Naive B cell (primary cell): ENCODE measurements around the gene ACER1. TPM values are rescaled to one million over a fixed set of nuclear protein-coding genes. Genes with fewer than 3 reads are reported as not detected.
A peak's percentile ranks its signal among the peaks of the same experiment; 100 is the strongest.
"Not testable (repeated sequence)": the region's sequence is repeated elsewhere in the genome, so short reads cannot be mapped to it uniquely, and the experiment has no call there.

Experiments used
- ATAC-seq, 2 donors: fragments of 150-1000 bp; cut with Tn5 transposase; 2 replicates each; pipeline ENCODE4 v1.10.0; 2021; ENCODE audit warnings: low read depth in 2 of 2, mild to moderate bottlenecking in 2 of 2, moderate library complexity in 2 of 2
- DNase-seq: peaks from one replicate; pipeline ENCODE4 v3.0.0; 2022
- H3K27ac Mint-ChIP-seq, 6 donors: one replicate each; pipeline ENCODE4 v1.8.0; 2020 to 2022; ENCODE audit warnings: mild to moderate bottlenecking in 6 of 6, mixed read lengths in 6 of 6, moderate library complexity in 5 of 6, inconsistent platforms in 2 of 6
- H3K27me3 Mint-ChIP-seq, 3 donors: one replicate each; pipeline ENCODE4 v1.8.0; 2021 to 2022; ENCODE audit warnings: mixed read lengths in 3 of 3, mild to moderate bottlenecking in 1 of 3
- H3K36me3 Mint-ChIP-seq, 2 donors: one replicate each; pipeline ENCODE4 v1.8.0; 2020 to 2022; ENCODE audit warnings: mixed read lengths in 2 of 2, inconsistent platforms in 1 of 2, mild to moderate bottlenecking in 1 of 2
- H3K4me1 Mint-ChIP-seq, 3 donors: one replicate each; pipeline ENCODE4 v1.8.0; 2020 to 2022; ENCODE audit warnings: mixed read lengths in 3 of 3, inconsistent platforms in 1 of 3, mild to moderate bottlenecking in 1 of 3, moderate library complexity in 1 of 3
- H3K4me3 Mint-ChIP-seq, 8 donors: one replicate each; pipeline ENCODE4 v1.8.0; 2020 to 2022; ENCODE audit warnings: mild to moderate bottlenecking in 8 of 8, mixed read lengths in 8 of 8, moderate library complexity in 8 of 8, inconsistent platforms in 2 of 8
- H3K9me3 Mint-ChIP-seq, 7 donors: one replicate each; pipeline ENCODE4 v1.8.0; 2020 to 2022; ENCODE audit warnings: mixed read lengths in 7 of 7, mild to moderate bottlenecking in 5 of 7, inconsistent platforms in 2 of 7, moderate library complexity in 1 of 7
- polyA plus RNA-seq, 6 donors: library from polyadenylated mRNA; unstranded; fragments of 300-500 nt; fragmentation: Illumina TruSeq; gene quantifications; one replicate each; pipeline ENCODE4 v1.2.3, GENCODE V29; 2021; ENCODE audit warnings: low read depth in 6 of 6

Gene ACER1
- polyA plus RNA-seq, 6 donors from 2014 or later = not detected

- not testable (repeated sequence) for H3K36me3 Mint-ChIP-seq, ATAC-seq, H3K27ac Mint-ChIP-seq
These were observed 15.9 kb upstream of the ACER1 start for GRCh38 chr19:6349271-6349670.

DNA sequence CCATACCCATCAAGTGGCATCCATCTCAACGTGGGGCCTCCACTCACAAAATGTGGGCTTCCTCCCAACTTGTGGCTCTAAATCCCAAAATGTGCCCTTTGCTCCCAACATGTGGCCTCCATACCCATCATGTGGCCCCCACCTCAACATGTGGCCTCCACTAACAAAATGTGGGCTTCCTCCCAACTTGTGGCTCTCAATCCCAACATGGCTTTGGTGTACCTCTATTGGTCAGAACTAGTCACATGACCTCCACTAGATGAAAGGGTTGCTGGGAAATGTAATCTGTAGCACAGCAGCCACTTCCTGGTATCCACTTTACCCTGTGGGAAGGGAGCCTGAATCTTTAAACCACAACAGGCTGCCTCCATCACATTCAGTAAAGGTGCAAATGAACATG lies 10.1 kb upstream of the ACER1 start:
- H3K27me3 Mint-ChIP-seq = peaks cover 0 to 6% (median 6%) of the 10 kb centered on the region in 3 donors
- peaks cover 0 to 7% (median 7%) of the 10 kb centered on the region in 3 donors for H3K4me1 Mint-ChIP-seq
- H3K36me3 Mint-ChIP-seq = peaks cover 0 to 7% of the 10 kb centered on the region in 2 donors
- no peak for ATAC-seq
- peak overlapping the region in 1 of 8 donors; percentile 30 for H3K4me3 Mint-ChIP-seq
- H3K9me3 Mint-ChIP-seq = peaks cover 0 to 5% (median 2%) of the 10 kb centered on the region in 7 donors
- no peak for DNase-seq
- H3K27ac Mint-ChIP-seq = peak overlapping the region in 1 of 6 donors; percentile 16

More at GRCh38 chr19:6349271-6349670, 15.9 kb upstream of the ACER1 start:
- not testable (repeated sequence) for DNase-seq, H3K4me1 Mint-ChIP-seq, H3K9me3 Mint-ChIP-seq, H3K27me3 Mint-ChIP-seq, H3K4me3 Mint-ChIP-seq

DNA sequence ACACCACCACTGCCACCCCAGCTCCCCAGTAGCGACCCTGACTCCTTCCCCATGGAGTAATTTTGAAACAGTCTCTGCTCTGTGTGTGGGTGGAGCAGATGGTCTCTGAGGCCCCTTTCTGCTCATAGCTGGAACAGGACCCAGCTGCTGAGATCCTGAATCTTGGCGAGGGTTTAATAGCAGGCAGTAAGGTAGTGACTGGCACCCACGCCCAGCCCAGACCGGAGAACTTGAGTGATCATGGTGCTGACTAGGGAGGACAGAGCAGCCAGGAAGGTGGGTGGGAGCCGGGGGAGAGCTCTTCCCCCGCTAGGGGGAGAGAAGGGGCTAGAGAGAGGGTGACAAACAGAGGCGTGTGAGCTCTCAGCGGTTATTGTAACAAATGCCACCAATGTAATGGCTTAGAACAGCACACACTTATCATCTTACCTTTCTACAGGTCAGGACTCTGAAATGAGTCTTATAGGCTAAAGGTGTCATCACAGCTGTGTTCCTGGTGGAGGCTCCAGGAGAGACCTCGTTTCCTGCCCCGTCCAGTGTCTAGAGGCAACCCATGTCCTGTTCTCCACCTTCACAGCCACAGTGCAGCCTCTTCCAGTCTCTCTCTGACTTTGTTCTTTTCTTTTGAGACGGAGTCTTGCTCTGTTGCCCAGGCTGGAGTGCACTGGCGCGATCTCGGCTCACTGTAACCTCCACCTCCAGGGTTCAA lies 7.2 kb upstream of the ACER1 start:
- Mint-ChIP-seq H3K27ac (no peak overlapping the region), H3K27me3 (peaks cover 0 to 10% (median 6%) of the 10 kb centered on the region in 3 donors), H3K4me1 (peaks cover 0 to 7% (median 7%) of the 10 kb centered on the region in 3 donors), H3K36me3 (peaks cover 0 to 7% of the 10 kb centered on the region in 2 donors), H3K4me3 (no peak overlapping the region), H3K9me3 (peaks cover 0 to 5% (median 2%) of the 10 kb centered on the region in 7 donors)
- ATAC-seq (no peak), DNase-seq (no peak)

DNA sequence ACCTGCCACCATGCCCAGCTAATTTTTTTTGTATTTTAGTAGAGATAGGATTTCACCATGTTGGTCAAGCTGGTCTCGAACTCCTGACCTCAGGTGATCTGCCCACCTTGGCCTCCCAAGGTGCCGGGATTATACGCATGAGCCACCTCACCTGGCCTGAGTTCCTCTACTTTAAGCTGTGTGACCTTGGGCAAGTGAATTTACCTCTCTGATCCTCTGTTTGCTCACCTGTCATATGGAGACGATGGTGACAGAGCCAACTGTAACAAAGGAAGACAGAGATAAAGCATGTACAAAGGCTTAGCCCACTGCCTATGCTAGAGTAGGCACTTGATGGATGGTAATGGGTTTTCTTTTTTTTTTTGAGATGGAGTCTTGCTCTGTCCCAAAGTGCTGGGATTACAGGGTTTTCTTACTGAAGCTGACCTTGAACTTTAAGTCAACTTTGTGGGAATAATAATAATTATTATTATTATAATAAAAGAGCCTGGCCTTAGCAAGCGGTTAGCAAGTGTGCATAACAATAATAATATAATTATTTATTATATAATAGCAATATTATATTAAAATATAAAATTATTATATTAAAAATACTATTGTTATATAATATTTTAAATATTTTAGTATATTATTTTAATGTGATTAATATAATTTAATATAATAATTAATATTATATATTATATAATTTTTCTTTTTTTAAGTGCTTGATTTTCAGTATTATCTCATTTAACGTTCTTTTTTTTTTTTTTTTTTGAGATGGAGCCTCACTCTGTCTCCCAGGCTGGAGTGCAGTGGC lies 1.3 kb upstream of the ACER1 start:
- Mint-ChIP-seq H3K27me3 (peaks cover 0 to 7% (median 4%) of the 10 kb centered on the region in 3 donors), H3K4me1 (no peaks in the 10 kb centered on the region), H3K9me3 (peaks cover 0 to 2% (median 0%) of the 10 kb centered on the region in 7 donors), H3K27ac (no peak overlapping the region), H3K36me3 (no peaks in the 10 kb centered on the region), H3K4me3 (no peak overlapping the region)
- ATAC-seq (no peak), DNase-seq (no peak)

DNA sequence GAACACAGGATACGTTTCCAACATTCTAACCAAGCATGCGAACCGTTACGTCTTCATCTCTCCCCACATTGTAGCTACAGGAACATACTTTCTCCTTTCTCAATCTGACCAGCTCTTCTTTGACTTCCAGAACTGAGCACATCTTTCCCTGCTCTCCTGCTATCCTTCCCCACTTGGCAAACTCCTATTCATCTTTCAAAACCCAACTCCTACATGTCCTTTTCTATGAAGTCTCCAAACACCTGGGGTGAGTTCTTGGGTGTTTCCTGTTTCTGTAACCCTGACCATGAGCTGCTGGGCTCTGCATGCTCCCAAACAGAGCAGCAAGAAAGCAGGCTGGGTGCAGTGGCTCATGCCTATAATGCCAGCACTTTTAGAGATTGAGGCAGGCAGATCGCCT lies 6.6 kb downstream of the ACER1 start:
- Mint-ChIP-seq H3K27ac (peak overlapping the region in 1 of 6 donors; percentile 21), H3K27me3 (peaks cover 3 to 29% (median 24%) of the 10 kb centered on the region in 3 donors), H3K36me3 (no peaks in the 10 kb centered on the region), H3K4me3 (no peak overlapping the region), H3K9me3 (peaks cover 0 to 8% (median 5%) of the 10 kb centered on the region in 7 donors), H3K4me1 (peaks cover 0 to 4% (median 0%) of the 10 kb centered on the region in 3 donors)
- no peak for ATAC-seq
- DNase-seq = no peak

GRCh38 chr19:6325614-6326013 lies 7.8 kb downstream of the ACER1 start:
- Mint-ChIP-seq H3K4me3 (no peak overlapping the region), H3K27ac (peak overlapping the region in 1 of 6 donors; percentile 24), H3K4me1 (peaks cover 0 to 4% (median 0%) of the 10 kb centered on the region in 3 donors)

GRCh38 chr19:6324757-6325156 lies 8.7 kb downstream of the ACER1 start:
- Mint-ChIP-seq H3K27me3 (peaks cover 3 to 29% (median 24%) of the 10 kb centered on the region in 3 donors), H3K4me3 (no peak overlapping the region), H3K9me3 (peaks cover 0 to 8% (median 5%) of the 10 kb centered on the region in 7 donors), H3K27ac (peak overlapping the region in 2 of 6 donors; percentile 62 to 70), H3K36me3 (no peaks in the 10 kb centered on the region), H3K4me1 (peaks cover 0 to 4% (median 0%) of the 10 kb centered on the region in 3 donors)
- no peak for ATAC-seq
- DNase-seq = no peak

More at GRCh38 chr19:6325614-6326013, 7.8 kb downstream of the ACER1 start:
- ATAC-seq (no peak), DNase-seq (no peak)
- Mint-ChIP-seq H3K9me3 (peaks cover 0 to 8% (median 5%) of the 10 kb centered on the region in 7 donors), H3K27me3 (peaks cover 3 to 29% (median 24%) of the 10 kb centered on the region in 3 donors), H3K36me3 (no peaks in the 10 kb centered on the region)

GRCh38 chr19:6322284-6322683 lies 11.1 kb downstream of the ACER1 start:
- Mint-ChIP-seq H3K36me3 (no peaks in the 10 kb centered on the region), H3K4me1 (peaks cover 0 to 4% (median 0%) of the 10 kb centered on the region in 3 donors), H3K4me3 (no peak overlapping the region), H3K9me3 (peaks cover 0 to 8% (median 5%) of the 10 kb centered on the region in 7 donors), H3K27me3 (peaks cover 7 to 40% (median 32%) of the 10 kb centered on the region in 3 donors), H3K27ac (peak overlapping the region in 1 of 6 donors; percentile 89)
- no peak for ATAC-seq
- DNase-seq = no peak

- peaks cover 8 to 30% (median 17%) of the 10 kb centered on the region in 3 donors for H3K27me3 Mint-ChIP-seq
- peaks cover 0 to 11% (median 6%) of the 10 kb centered on the region in 7 donors for H3K9me3 Mint-ChIP-seq
- no peaks in the 10 kb centered on the region for H3K36me3 Mint-ChIP-seq
- ATAC-seq (no peak), DNase-seq (no peak)
- no peak overlapping the region for H3K4me3 Mint-ChIP-seq
- H3K4me1 Mint-ChIP-seq = no peaks in the 10 kb centered on the region
- no peak overlapping the region for H3K27ac Mint-ChIP-seq
These were observed 14.0 kb downstream of the ACER1 start for GRCh38 chr19:6319376-6319775.

- H3K4me1 Mint-ChIP-seq = no peaks in the 10 kb centered on the region
These were observed 14.6 kb downstream of the ACER1 start for GRCh38 chr19:6318772-6319171.

GRCh38 chr19:6315646-6316045 lies 17.8 kb downstream of the ACER1 start:
- ATAC-seq, H3K4me1 Mint-ChIP-seq, H3K27ac Mint-ChIP-seq, H3K4me3 Mint-ChIP-seq, DNase-seq, H3K36me3 Mint-ChIP-seq: not testable (repeated sequence)
- Mint-ChIP-seq H3K27me3 (peaks cover 8 to 41% (median 18%) of the 10 kb centered on the region in 3 donors), H3K9me3 (peaks cover 0 to 20% (median 13%) of the 10 kb centered on the region in 7 donors)

More at GRCh38 chr19:6318772-6319171, 14.6 kb downstream of the ACER1 start:
- no peaks in the 10 kb centered on the region for H3K36me3 Mint-ChIP-seq
- no peak overlapping the region for H3K4me3 Mint-ChIP-seq
- peaks cover 8 to 29% (median 15%) of the 10 kb centered on the region in 3 donors for H3K27me3 Mint-ChIP-seq
- H3K27ac Mint-ChIP-seq = no peak overlapping the region
- H3K9me3 Mint-ChIP-seq = peaks cover 0 to 14% (median 7%) of the 10 kb centered on the region in 7 donors
- ATAC-seq = no peak
- no peak for DNase-seq

GRCh38 chr19:6313398-6313969 lies 19.9 kb downstream of the ACER1 start:
- ATAC-seq (no peak), DNase-seq (no peak)
- H3K4me1 Mint-ChIP-seq = no peaks in the 10 kb centered on the region
- peaks cover 0 to 20% (median 11%) of the 10 kb centered on the region in 7 donors for H3K9me3 Mint-ChIP-seq
- H3K27ac Mint-ChIP-seq = no peak overlapping the region
- H3K27me3 Mint-ChIP-seq = peaks cover 8 to 38% (median 13%) of the 10 kb centered on the region in 3 donors
- H3K36me3 Mint-ChIP-seq = peaks cover 0 to 7% of the 10 kb centered on the region in 2 donors
- H3K4me3 Mint-ChIP-seq = no peak overlapping the region

GRCh38 chr19:6312018-6312417 lies 21.4 kb downstream of the ACER1 start:
- H3K27ac Mint-ChIP-seq = no peak overlapping the region
- no peak for ATAC-seq
- peaks cover 0 to 7% of the 10 kb centered on the region in 2 donors for H3K36me3 Mint-ChIP-seq
- peaks cover 0 to under 1% (median 0%) of the 10 kb centered on the region in 3 donors for H3K4me1 Mint-ChIP-seq
- no peak for DNase-seq
- H3K4me3 Mint-ChIP-seq = no peak overlapping the region
- peaks cover 0 to 16% (median 11%) of the 10 kb centered on the region in 7 donors for H3K9me3 Mint-ChIP-seq
- H3K27me3 Mint-ChIP-seq = peaks cover 3 to 37% (median 17%) of the 10 kb centered on the region in 3 donors
